ENCODE results near the gene IRGQ.

DNA sequence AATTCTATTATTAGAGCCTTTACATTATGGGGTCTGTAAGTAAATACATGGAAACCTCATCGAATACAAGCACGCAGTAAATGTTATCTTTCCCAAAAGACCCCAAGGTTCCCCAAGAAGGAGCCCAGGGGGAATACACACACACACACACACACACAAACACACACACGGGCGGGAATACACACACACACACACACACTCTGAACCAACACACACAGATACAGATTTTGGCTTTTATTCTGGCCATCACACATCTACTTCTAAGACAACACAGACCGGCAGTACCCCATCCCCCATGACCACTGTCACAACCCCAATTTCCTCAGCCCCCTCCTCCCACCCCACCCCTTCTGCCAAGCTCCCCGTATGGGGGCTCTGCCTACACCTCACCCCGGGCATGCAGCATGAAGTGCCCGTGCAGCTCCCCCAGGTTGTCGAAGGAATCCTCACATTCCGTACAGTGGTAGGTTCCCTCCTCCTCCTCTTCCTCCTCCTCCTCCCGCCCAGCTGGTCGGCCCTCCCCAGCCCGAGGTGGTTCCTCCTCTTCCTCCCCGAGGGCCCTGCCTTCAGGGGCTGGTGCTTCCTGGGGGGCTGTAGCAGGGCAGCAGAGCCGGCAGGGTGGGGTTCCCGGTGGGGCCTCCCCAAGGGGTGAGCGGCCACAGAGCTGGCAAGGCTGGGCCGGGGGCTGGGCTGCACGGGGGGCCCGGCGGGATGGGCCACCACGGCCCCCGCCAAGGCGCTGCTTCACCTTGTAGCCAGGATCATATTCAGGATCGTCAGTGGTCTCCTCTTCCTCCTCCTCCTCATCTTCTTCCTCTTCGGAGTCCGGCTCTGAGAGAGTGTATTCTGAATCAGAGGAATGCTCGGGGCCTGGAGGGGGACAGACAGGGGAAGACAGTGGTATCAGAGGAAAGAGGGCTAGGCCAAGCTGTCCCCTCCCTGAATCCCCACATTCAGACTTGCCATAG is 11.6 kb upstream of the IRGQ start:
- TF ChIP-seq RAD21 (IDR thresholded peaks at IDR 0.05; ENCODE audit: low read depth) (no peak), TAF1 (IDR thresholded peaks at IDR 0.05; ENCODE audit: low read depth) (no peak), ZBTB7A (IDR thresholded peaks at IDR 0.05; ENCODE audit: low read depth) (no peak), YY1 (IDR thresholded peaks at IDR 0.05; ENCODE audit: low read depth) (no peak), MAX (IDR thresholded peaks at IDR 0.05) (no peak), TEAD4 (IDR thresholded peaks at IDR 0.05) (no peak), FOXM1 (IDR thresholded peaks at IDR 0.05; ENCODE audit: borderline replicate concordance, low read depth) (no peak), REST (IDR thresholded peaks at IDR 0.05; ENCODE audit: low read depth) (no peak), TCF12 (IDR thresholded peaks at IDR 0.05; ENCODE audit: low read depth) (no peak), CREB1 (IDR thresholded peaks at IDR 0.05; ENCODE audit: low read depth) (no peak), EP300 (IDR thresholded peaks at IDR 0.05; ENCODE audit: borderline replicate concordance) (no peak)
- TF ChIP-seq, protein P1, sequence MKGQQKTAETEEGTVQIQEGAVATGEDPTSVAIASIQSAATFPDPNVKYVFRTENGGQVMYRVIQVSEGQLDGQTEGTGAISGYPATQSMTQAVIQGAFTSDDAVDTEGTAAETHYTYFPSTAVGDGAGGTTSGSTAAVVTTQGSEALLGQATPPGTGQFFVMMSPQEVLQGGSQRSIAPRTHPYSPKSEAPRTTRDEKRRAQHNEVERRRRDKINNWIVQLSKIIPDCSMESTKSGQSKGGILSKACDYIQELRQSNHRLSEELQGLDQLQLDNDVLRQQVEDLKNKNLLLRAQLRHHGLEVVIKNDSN (IDR thresholded peaks at IDR 0.05) = no peak
